ENCODE results near the gene TARS1. TPM values are rescaled to one million over a fixed set of nuclear protein-coding genes. Genes with fewer than 3 reads are reported as not detected.

The TARS1 gene
- total and polyA plus RNA-seq, 2 of the 4 experiments (the other 2 are of a cell fraction): 90.8 to 175 TPM

- no peak overlapping the region for H3K14ac ChIP-seq (replicated peaks; ENCODE audit: low read depth, low read length)
- H3K4me3 ChIP-seq (ENCODE audit: insufficient read depth, low read depth, low read length): no peak overlapping the region
- H3K23ac ChIP-seq (ENCODE audit: low read depth, low read length): no peak overlapping the region
- no peak overlapping the region for H2BK20ac ChIP-seq (ENCODE audit: low read depth, low read length)
- H4K91ac ChIP-seq (ENCODE audit: insufficient read depth, low read depth, low read length): no peak overlapping the region
- no peak overlapping the region; the same call in 1 of the 2 replicates for H3K27ac ChIP-seq (ENCODE audit: insufficient read depth, low read length)
- no peaks in the 10 kb centered on the region; the same call in 1 of the 2 replicates for H3K4me1 ChIP-seq (ENCODE audit: control insufficient read depth, insufficient read depth, low read length)
- H3K4me2 ChIP-seq (ENCODE audit: low read depth, low read length): no peak overlapping the region
- DNase-seq (peak; percentile 67), ATAC-seq (ENCODE audit: low read depth) (peak; percentile 86)
- TF ChIP-seq CHD1 (IDR thresholded peaks at IDR 0.05; ENCODE audit: low read depth, low read length) (no peak), MXI1 (IDR thresholded peaks at IDR 0.05; ENCODE audit: borderline replicate concordance, low read depth, low read length) (no peak), FOS (IDR thresholded peaks at IDR 0.05; ENCODE audit: low read depth, low read length) (no peak), NFE2L2 (IDR thresholded peaks at IDR 0.05; ENCODE audit: low read depth, low read length) (no peak), RFX5 (IDR thresholded peaks at IDR 0.05; ENCODE audit: low read depth, low read length) (no peak), CTCF (conservative IDR thresholded peaks at IDR 0.05; ENCODE audit: low read depth, low read length) (no peak), POLR2A (IDR thresholded peaks at IDR 0.05; ENCODE audit: low read depth, low read length) (no peak)
- WGBS, 2 experiments (ENCODE audit: extremely low coverage in 2 of 2, insufficient read length in 1 of 2): no CpG with 5 or more reads among the region's 4 CpGs
- intact Hi-C loops (cut with micrococcal nuclease): loop anchor here (5.0 kb wide), 1 partner anchor 104 kb away; no protein-coding TSS in a partner anchor
- in situ Hi-C loops (cut with MboI; ENCODE audit: low sequenced_read_pairs): loop anchor here (25.0 kb wide), 1 partner anchor 229 kb away; no protein-coding TSS in a partner anchor
- POLR2A ChIA-PET (ENCODE audit: unreplicated experiment): no interaction called here
- H2AFZ ChIP-seq (replicated peaks; ENCODE audit: low read length, poor library complexity): no peak overlapping the region
- H3K36me3 ChIP-seq (ENCODE audit: control insufficient read depth, insufficient read depth, low read length): no peaks in the 10 kb centered on the region
- H3K9ac ChIP-seq (ENCODE audit: low read depth, low read length): no peak overlapping the region
- CTCF ChIA-PET: no interaction called here
- peak overlapping the region; percentile 44 for H2BK5ac ChIP-seq (ENCODE audit: low read depth, low read length, poor library complexity, severe bottlenecking)
- H2BK120ac ChIP-seq (ENCODE audit: low read depth, low read length): no peak overlapping the region
- no peaks in the 10 kb centered on the region for H4K20me1 ChIP-seq (ENCODE audit: insufficient read depth, low read length)
- H3K27me3 ChIP-seq (ENCODE audit: control insufficient read depth, insufficient read depth, low read length): no peaks in the 10 kb centered on the region
- no peaks in the 10 kb centered on the region for H3K9me1 ChIP-seq (ENCODE audit: insufficient read depth, low read length)
- H3K18ac ChIP-seq (ENCODE audit: low read depth, low read length): no peak overlapping the region
- H4K5ac ChIP-seq (ENCODE audit: low read depth, low read length): no peak overlapping the region
- no peak overlapping the region for H3K56ac ChIP-seq (ENCODE audit: extremely low read depth, insufficient read depth, low read length)
- BruUV-seq (replicated peaks): no TSS peak
- H2BK15ac ChIP-seq (ENCODE audit: low read depth, low read length): no peak overlapping the region
- no peak overlapping the region; a peak in 1 of 4 replicates for H4K8ac ChIP-seq (ENCODE audit: low read depth in 2 of 2, low read length in 2 of 2)
- H3K9me3 ChIP-seq (ENCODE audit: control insufficient read depth, insufficient read depth, low read length): no peaks in the 10 kb centered on the region
- no peak overlapping the region for H2AK9ac ChIP-seq (replicated peaks; ENCODE audit: low read depth, low read length, poor library complexity)
- H2AK5ac ChIP-seq (ENCODE audit: low read depth, low read length): no peak overlapping the region
- H3K4ac ChIP-seq (ENCODE audit: low read depth, low read length): no peak overlapping the region
- dilution Hi-C loops (cut with HindIII; ENCODE audit: low sequenced_read_pairs, unreplicated experiment): no loop called here
- H3K79me1 ChIP-seq (ENCODE audit: low read depth in 1 of 2, low read length in 2 of 2): no peaks in the 10 kb centered on the region
Observed at GRCh38 chr5:33415811-33416354, 24.9 kb upstream of the TARS1 start.

All from IMR-90 (cell line).